OCI-LY3 (cell line): ENCODE data around the gene BSPRY.

Experiments used
- EZH2phosphoT487 ChIP-seq: fragments of 200-600 bp; shearing (Covaris generic); IDR thresholded peaks from 2 replicates; pipeline ENCODE4 v1.6.1; 2018; ENCODE audit warnings: antibody characterized with exemption, mixed run types, low read depth
- TF ChIP-seq, protein P1 (sequence below): fragments of 200-600, 300-600 bp; sonication (generic); IDR thresholded peaks from 2 replicates; pipeline ENCODE4 v1.5.1; 2014; ENCODE audit warnings: antibody characterized with exemption, low read length, low read depth

DNA sequence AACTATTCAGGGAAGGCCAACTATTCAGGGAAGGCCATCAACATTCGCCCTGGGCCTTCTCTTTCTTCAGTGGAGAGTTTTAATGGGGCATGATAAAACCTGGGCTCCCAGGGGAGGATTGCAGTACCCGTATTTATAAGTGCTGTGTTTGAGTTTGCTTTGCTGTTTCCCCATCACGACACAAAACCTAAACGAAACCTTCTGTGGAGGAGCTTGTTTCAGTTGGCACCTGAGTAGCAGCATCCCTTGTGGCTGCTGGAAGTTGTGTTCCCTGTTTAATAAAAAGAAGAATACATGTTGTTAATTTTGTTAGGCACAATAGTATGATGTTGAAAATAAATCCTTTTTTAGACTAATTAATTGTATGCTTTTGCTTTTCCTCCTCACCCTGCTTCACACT lies 17.6 kb upstream of the BSPRY start:
- TF ChIP-seq, protein P1, sequence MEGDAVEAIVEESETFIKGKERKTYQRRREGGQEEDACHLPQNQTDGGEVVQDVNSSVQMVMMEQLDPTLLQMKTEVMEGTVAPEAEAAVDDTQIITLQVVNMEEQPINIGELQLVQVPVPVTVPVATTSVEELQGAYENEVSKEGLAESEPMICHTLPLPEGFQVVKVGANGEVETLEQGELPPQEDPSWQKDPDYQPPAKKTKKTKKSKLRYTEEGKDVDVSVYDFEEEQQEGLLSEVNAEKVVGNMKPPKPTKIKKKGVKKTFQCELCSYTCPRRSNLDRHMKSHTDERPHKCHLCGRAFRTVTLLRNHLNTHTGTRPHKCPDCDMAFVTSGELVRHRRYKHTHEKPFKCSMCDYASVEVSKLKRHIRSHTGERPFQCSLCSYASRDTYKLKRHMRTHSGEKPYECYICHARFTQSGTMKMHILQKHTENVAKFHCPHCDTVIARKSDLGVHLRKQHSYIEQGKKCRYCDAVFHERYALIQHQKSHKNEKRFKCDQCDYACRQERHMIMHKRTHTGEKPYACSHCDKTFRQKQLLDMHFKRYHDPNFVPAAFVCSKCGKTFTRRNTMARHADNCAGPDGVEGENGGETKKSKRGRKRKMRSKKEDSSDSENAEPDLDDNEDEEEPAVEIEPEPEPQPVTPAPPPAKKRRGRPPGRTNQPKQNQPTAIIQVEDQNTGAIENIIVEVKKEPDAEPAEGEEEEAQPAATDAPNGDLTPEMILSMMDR, result no peak
- no peak for TF ChIP-seq EZH2phosphoT487
